ENCODE data around the gene MCEMP1. TPM values are rescaled to one million over a fixed set of nuclear protein-coding genes. Genes with fewer than 3 reads are reported as not detected.

The MCEMP1 gene
- total RNA-seq, 1 experiment from 2014 or later, result not detected

- DNase-seq, result no peak
- no peaks in the 10 kb centered on the region for H3K36me3 Mint-ChIP-seq (ENCODE audit: insufficient read depth, unreplicated experiment)
- H3K4me3 Mint-ChIP-seq (ENCODE audit: low read depth, unreplicated experiment), result no peak overlapping the region
- no peak overlapping the region for H3K27ac Mint-ChIP-seq (ENCODE audit: unreplicated experiment)
- H3K27me3 Mint-ChIP-seq (ENCODE audit: unreplicated experiment), result peaks cover under 1% of the 10 kb centered on the region
- intact Hi-C loops (cut with micrococcal nuclease; ENCODE audit: unreplicated experiment), result no loop called here
- CTCF ChIA-PET, result no interaction called here
- H3K9me3 Mint-ChIP-seq (ENCODE audit: low read depth, unreplicated experiment), result no peaks in the 10 kb centered on the region
- no TSS peak for BruUV-seq (replicated peaks)
- no peaks in the 10 kb centered on the region for H3K4me1 Mint-ChIP-seq (ENCODE audit: low read depth, unreplicated experiment)
- TF ChIP-seq CTCF (IDR thresholded peaks at IDR 0.05; ENCODE audit: unreplicated experiment), result no peak
Measured at GRCh38 chr19:7663706-7664105, 13.2 kb upstream of the MCEMP1 start.

GRCh38 chr19:7665076-7665475, 11.8 kb upstream of the MCEMP1 start:
- CTCF ChIA-PET, result no interaction called here
- Mint-ChIP-seq H3K27me3 (ENCODE audit: unreplicated experiment) (peaks cover 14% of the 10 kb centered on the region), H3K9me3 (ENCODE audit: low read depth, unreplicated experiment) (no peaks in the 10 kb centered on the region), H3K4me1 (ENCODE audit: low read depth, unreplicated experiment) (peaks cover 3% of the 10 kb centered on the region), H3K36me3 (ENCODE audit: insufficient read depth, unreplicated experiment) (no peaks in the 10 kb centered on the region), H3K27ac (ENCODE audit: unreplicated experiment) (no peak overlapping the region), H3K4me3 (ENCODE audit: low read depth, unreplicated experiment) (no peak overlapping the region)
- BruUV-seq (replicated peaks), result no TSS peak
- no peak for DNase-seq
- TF ChIP-seq CTCF (IDR thresholded peaks at IDR 0.05; ENCODE audit: unreplicated experiment), result no peak
- intact Hi-C loops (cut with micrococcal nuclease; ENCODE audit: unreplicated experiment), result no loop called here

GRCh38 chr19:7668842-7669241, 8.0 kb upstream of the MCEMP1 start, which contains the start of gene RETN:
TSS of gene RETN (plus strand) at chr19:7669049. CDS start at chr19:7669327, 278 bp downstream.
- TF ChIP-seq CTCF (IDR thresholded peaks at IDR 0.05; ENCODE audit: unreplicated experiment), result no peak
- CTCF ChIA-PET, result interaction anchor here (0.6 kb wide), 1 partner anchor 239 kb away, joined by 3 read pairs; no protein-coding TSS in a partner anchor
- peaks cover 37% of the 10 kb centered on the region for H3K27me3 Mint-ChIP-seq (ENCODE audit: unreplicated experiment)

GRCh38 chr19:7669641-7670040, 7.2 kb upstream of the MCEMP1 start:
- H3K9me3 Mint-ChIP-seq (ENCODE audit: low read depth, unreplicated experiment), result no peaks in the 10 kb centered on the region
- H3K27me3 Mint-ChIP-seq (ENCODE audit: unreplicated experiment), result peaks cover 44% of the 10 kb centered on the region
- no peak overlapping the region for H3K4me3 Mint-ChIP-seq (ENCODE audit: low read depth, unreplicated experiment)
- H3K27ac Mint-ChIP-seq (ENCODE audit: unreplicated experiment), result no peak overlapping the region
- H3K36me3 Mint-ChIP-seq (ENCODE audit: insufficient read depth, unreplicated experiment), result no peaks in the 10 kb centered on the region
- intact Hi-C loops (cut with micrococcal nuclease; ENCODE audit: unreplicated experiment), result no loop called here
- no peak for DNase-seq
- H3K4me1 Mint-ChIP-seq (ENCODE audit: low read depth, unreplicated experiment), result peaks cover 8% of the 10 kb centered on the region
- no peak for TF ChIP-seq CTCF (IDR thresholded peaks at IDR 0.05; ENCODE audit: unreplicated experiment)
- CTCF ChIA-PET, result interaction anchor here (0.6 kb wide), 1 partner anchor 239 kb away, joined by 3 read pairs; no protein-coding TSS in a partner anchor
- no TSS peak for BruUV-seq (replicated peaks)

More at GRCh38 chr19:7668842-7669241, 8.0 kb upstream of the MCEMP1 start, which contains the start of gene RETN:
- Mint-ChIP-seq H3K4me3 (ENCODE audit: low read depth, unreplicated experiment) (no peak within 1 kb of the TSS), H3K36me3 (ENCODE audit: insufficient read depth, unreplicated experiment) (no peaks in the 10 kb centered on the region), H3K9me3 (ENCODE audit: low read depth, unreplicated experiment) (no peaks in the 10 kb centered on the region), H3K27ac (ENCODE audit: unreplicated experiment) (no peak within 1 kb of the TSS), H3K4me1 (ENCODE audit: low read depth, unreplicated experiment) (peaks cover 8% of the 10 kb centered on the region)
- no TSS peak for BruUV-seq (replicated peaks)
- intact Hi-C loops (cut with micrococcal nuclease; ENCODE audit: unreplicated experiment), result no loop called here
- no peak for DNase-seq
